Inflammatory macrophage (primary cell): ENCODE results near the gene UPK3BL2.
"Not testable (repeated sequence)": the region's sequence is repeated elsewhere in the genome, so short reads cannot be mapped to it uniquely, and the experiment has no call there.

Source experiments
- DNase-seq, 2 donors: peaks; one replicate each; pipeline ENCODE4 v3.0.0-alpha.2; 2020 to 2022

Gene UPK3BL2

DNA sequence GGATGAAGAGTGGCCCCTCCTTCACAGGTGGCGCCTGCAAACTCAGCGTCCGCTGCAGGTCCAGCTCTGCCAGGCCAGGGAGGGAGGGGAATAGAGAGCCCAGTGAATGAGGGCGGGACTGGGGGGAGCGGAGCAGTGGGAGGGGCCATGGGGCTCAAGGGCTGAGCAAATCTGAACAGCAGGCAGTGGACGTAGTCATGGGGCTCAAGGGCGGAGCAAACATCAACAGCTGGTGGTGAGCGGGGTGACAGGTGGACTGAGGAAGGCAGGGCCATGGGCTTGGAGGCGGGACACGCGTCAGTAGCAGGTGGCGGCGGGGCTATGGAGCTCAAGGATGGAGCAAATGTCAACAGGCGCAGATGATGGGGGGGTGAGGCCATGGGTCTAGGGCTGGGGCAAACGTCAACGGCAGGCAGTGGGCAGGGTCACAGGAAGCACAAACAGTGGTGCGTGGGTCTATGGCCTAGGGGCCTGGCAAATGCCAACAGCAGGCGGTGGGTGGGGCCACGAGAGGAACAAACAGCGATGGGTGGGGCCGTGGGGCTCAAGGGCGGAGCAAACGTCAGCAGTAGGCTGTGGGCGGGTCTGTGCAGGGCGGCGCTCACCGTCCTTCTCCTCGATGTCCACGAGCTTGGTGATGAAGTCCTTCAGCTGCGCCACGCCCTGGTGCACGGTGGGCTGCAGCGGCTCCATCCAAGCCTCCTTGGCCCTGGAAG lies 50.1 kb downstream of the UPK3BL2 start:
- not testable (repeated sequence) for DNase-seq

DNA sequence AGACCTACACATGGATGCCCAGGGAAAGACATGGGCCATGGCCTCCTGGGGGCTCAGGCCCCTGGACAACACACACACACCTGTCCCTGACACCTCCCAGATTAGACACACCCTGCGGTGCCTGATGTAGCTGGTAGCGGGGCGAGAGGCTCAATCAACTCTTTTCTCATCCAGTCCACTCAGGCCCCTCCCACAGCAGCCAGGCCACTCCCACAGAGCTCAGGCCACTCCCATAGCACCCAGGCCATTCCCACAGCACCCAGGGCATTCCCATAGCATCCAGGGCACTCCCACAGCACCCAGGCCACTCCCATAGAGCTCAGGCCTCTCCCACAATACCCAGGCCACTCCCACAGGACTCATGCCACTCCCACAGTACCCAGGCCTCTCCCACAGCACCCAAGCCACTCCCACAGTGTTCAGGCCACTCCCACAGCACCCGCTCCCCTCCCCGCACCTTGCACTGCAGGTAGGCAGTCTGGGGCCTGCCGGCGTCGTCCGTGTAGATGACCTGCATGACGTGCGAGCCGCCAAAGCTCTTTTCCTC lies 52.9 kb downstream of the UPK3BL2 start:
- DNase-seq = not testable (repeated sequence)
